GM19351 (cell line): ENCODE data around the gene LGR6.

Experiments
- ATAC-seq: cut with Tn5 transposase; IDR thresholded peaks from one replicate; pipeline ENCODE4 v1.9.1; 2021; ENCODE audit warnings: mild to moderate bottlenecking, moderate library complexity; ENCODE audit not compliant: unreplicated experiment

The LGR6 gene

GRCh38 chr1:202215472-202216130 lies 22.0 kb downstream of the LGR6 start:
- no peak for ATAC-seq

- ATAC-seq: no peak
Observed at GRCh38 chr1:202216691-202217090, 23.1 kb downstream of the LGR6 start.

- ATAC-seq: no peak
Observed at GRCh38 chr1:202217516-202217915, 23.9 kb downstream of the LGR6 start.

GRCh38 chr1:202217951-202218350 lies 24.4 kb downstream of the LGR6 start:
- ATAC-seq: no peak

- ATAC-seq: no peak
Observed at GRCh38 chr1:202220733-202221132, 27.1 kb downstream of the LGR6 start.

GRCh38 chr1:202221911-202222909 lies 28.6 kb downstream of the LGR6 start:
- no peak for ATAC-seq

GRCh38 chr1:202223121-202223860 lies 29.7 kb downstream of the LGR6 start:
- no peak for ATAC-seq

GRCh38 chr1:202224453-202224852 lies 30.9 kb downstream of the LGR6 start:
- no peak for ATAC-seq

GRCh38 chr1:202225131-202225530 lies 31.5 kb downstream of the LGR6 start:
- no peak for ATAC-seq

GRCh38 chr1:202227053-202227672 lies 33.6 kb downstream of the LGR6 start:
- no peak for ATAC-seq

GRCh38 chr1:202227997-202228401 lies 34.4 kb downstream of the LGR6 start:
- no peak for ATAC-seq

- ATAC-seq: no peak
Observed at GRCh38 chr1:202228484-202229122, 35.0 kb downstream of the LGR6 start.

GRCh38 chr1:202229376-202229775 lies 35.8 kb downstream of the LGR6 start:
- ATAC-seq: no peak

- no peak for ATAC-seq
Observed at GRCh38 chr1:202230061-202230938, 36.7 kb downstream of the LGR6 start.

- ATAC-seq: no peak
Observed at GRCh38 chr1:202230939-202231645, 37.5 kb downstream of the LGR6 start.

- no peak for ATAC-seq
Observed at GRCh38 chr1:202233171-202233570, 39.6 kb downstream of the LGR6 start.

GRCh38 chr1:202233804-202234203 lies 40.2 kb downstream of the LGR6 start:
- no peak for ATAC-seq

GRCh38 chr1:202234331-202235002 lies 40.9 kb downstream of the LGR6 start:
- ATAC-seq: no peak
